ENCODE measurements around the gene TGFBI. TPM values are rescaled to one million over a fixed set of nuclear protein-coding genes. Genes with fewer than 3 reads are reported as not detected.

TGFBI gene
- total RNA-seq, 2 experiments from 2014 or later, result 0.58 to 0.97 TPM

DNA sequence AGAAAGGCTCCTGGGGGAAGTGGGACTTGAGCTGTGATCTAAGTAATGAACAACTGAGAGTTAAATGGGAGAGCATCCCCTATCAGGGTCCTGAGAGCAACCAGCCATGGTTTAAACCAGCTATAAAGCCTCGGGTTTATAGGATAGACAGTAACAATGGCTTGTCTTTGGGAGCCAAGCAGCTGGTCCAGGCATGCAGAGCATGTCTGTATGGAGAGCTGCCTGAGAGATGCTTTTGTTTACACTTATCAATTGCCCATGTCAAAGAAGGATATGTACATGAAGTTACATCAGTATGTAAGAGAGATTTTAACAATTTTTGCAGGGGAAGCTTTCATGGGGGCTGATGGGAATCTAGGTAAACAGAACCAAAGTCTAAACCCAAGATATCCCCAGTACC, 4.4 kb downstream of the TGFBI start:
- no peak for DNase-seq
- ChIA-PET POLR2A (no interaction called here), CTCF (no interaction called here)
- intact Hi-C loops (cut with micrococcal nuclease), result loop anchor here (10.0 kb wide), 1 partner anchor 1702 kb away; the partner anchor contains the start of gene KLHL3
- Mint-ChIP-seq H3K27ac (no peak overlapping the region), H3K36me3 (peaks cover 2% of the 10 kb centered on the region), H3K4me3 (no peak overlapping the region), H3K9me3 (no peaks in the 10 kb centered on the region), H3K27me3 (peaks cover 5% of the 10 kb centered on the region), H3K4me1 (ENCODE audit: low read depth) (peaks cover 25% of the 10 kb centered on the region)

DNA sequence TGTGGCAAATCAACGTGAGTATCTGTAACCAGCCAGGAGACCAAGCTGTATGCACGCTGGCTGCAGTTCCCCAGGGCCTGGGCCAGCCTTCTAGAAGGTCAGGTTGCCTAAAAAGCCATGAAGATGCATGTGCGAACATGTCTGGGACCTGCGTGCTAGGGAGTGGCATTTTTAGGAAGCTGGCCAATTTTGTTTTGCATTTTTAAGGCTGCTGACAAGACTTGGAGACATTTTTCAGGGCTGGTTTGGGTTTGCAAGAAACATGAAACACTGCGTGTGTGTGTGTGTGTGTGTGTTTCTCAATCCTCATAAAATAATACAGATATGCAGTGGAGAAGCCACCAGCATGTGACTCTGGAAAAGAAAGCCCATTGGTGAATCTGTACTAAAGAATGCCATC, 5.1 kb downstream of the TGFBI start:
- ChIA-PET CTCF (no interaction called here), POLR2A (no interaction called here)
- DNase-seq, result no peak
- Mint-ChIP-seq H3K27ac (no peak overlapping the region), H3K4me1 (ENCODE audit: low read depth) (peaks cover 25% of the 10 kb centered on the region), H3K9me3 (no peaks in the 10 kb centered on the region), H3K27me3 (peaks cover 5% of the 10 kb centered on the region), H3K36me3 (peaks cover 2% of the 10 kb centered on the region), H3K4me3 (no peak overlapping the region)
- intact Hi-C loops (cut with micrococcal nuclease), result loop anchor here (10.0 kb wide), 1 partner anchor 1701 kb away; the partner anchor contains the start of gene KLHL3

DNA sequence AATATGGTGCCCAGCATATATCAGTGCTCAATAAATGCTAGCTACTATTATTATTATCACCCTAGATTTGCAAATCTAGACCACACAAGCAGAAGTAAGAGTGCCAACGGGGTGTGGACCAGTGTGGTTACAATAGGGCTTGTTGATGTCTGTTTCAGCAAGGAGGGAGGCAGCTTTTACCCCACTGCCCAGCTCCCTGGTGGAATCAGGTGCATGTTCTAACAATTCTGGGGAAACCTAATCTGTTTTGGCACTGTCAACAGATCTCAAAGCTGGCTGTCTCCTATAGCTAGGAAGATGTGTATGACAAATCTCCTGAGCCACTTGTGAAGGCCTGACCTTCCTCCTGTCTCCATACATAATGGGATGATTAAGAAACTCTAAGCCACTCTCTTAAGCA, 5.7 kb downstream of the TGFBI start:
- no peak for DNase-seq
- Mint-ChIP-seq H3K27me3 (peaks cover 5% of the 10 kb centered on the region), H3K4me1 (ENCODE audit: low read depth) (peaks cover 25% of the 10 kb centered on the region), H3K9me3 (no peaks in the 10 kb centered on the region), H3K4me3 (no peak overlapping the region), H3K27ac (no peak overlapping the region), H3K36me3 (peaks cover 2% of the 10 kb centered on the region)
- CTCF ChIA-PET, result interaction anchor here (0.5 kb wide), 1 partner anchor 142 kb away, joined by 3 read pairs; no protein-coding TSS in a partner anchor
- intact Hi-C loops (cut with micrococcal nuclease), result loop anchor here (10.0 kb wide), 1 partner anchor 1700 kb away; the partner anchor contains the start of gene KLHL3
- POLR2A ChIA-PET, result no interaction called here

DNA sequence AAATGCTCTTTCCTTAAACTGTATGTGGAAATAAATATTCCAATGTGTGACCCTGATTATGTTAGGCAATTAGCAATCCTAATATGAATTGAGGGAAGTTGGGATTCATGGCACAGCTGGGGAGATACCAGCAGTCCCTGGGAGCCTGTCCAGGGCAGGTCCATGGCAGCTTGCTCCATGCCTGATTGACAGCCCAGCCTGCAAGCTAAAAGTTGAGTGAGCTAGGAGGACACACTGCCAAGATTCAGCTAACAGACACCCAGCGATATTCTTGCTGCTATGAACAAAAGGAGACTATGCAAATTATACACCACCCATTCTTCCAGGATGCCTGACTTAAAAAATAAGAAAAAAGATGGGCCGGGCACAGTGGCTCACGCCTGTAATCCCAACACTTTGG, 6.2 kb downstream of the TGFBI start:
- H3K4me1 Mint-ChIP-seq (ENCODE audit: low read depth), result peaks cover 25% of the 10 kb centered on the region
- intact Hi-C loops (cut with micrococcal nuclease), result loop anchor here (10.0 kb wide), 1 partner anchor 1700 kb away; the partner anchor contains the start of gene KLHL3
- H3K27ac Mint-ChIP-seq, result no peak overlapping the region
- CTCF ChIA-PET, result interaction anchor here (0.5 kb wide), 1 partner anchor 143 kb away, joined by 3 read pairs; no protein-coding TSS in a partner anchor
- H3K4me3 Mint-ChIP-seq, result no peak overlapping the region
- peaks cover 2% of the 10 kb centered on the region for H3K36me3 Mint-ChIP-seq
- POLR2A ChIA-PET, result no interaction called here
- no peaks in the 10 kb centered on the region for H3K9me3 Mint-ChIP-seq
- H3K27me3 Mint-ChIP-seq, result peaks cover 5% of the 10 kb centered on the region
- DNase-seq, result no peak

DNA sequence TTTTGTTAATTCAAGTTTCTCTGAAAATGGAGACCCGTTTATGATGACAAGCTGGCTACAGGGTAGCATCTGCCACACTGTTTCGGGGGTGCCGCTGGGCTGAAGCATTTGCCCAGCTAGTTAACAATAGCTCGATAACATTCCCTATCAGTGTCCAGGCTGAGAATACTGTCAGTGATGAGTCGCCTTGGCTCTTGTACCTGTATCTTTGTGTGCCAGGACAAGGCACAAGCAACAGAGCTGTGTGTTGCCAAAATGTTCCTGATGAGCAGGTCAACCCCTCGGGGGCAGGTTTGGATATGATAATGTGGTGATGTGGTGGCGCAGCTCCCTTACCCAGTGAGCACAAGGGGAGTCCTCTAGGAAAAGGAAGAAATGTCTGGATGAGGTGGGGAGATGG, 7.0 kb downstream of the TGFBI start:
- DNase-seq, result no peak
- intact Hi-C loops (cut with micrococcal nuclease), result loop anchor here (2.0 to 10.0 kb wide), 2 partner anchors 97 to 1699 kb away; partner anchors contain the start of genes KLHL3 and SMAD5
- Mint-ChIP-seq H3K4me3 (no peak overlapping the region), H3K9me3 (no peaks in the 10 kb centered on the region), H3K4me1 (ENCODE audit: low read depth) (peaks cover 25% of the 10 kb centered on the region), H3K27ac (no peak overlapping the region), H3K27me3 (no peaks in the 10 kb centered on the region), H3K36me3 (peaks cover 2% of the 10 kb centered on the region)
- ChIA-PET CTCF (interaction anchor here (1.2 kb wide), 1 partner anchor 46 kb away, joined by 3 read pairs; no protein-coding TSS in a partner anchor), POLR2A (no interaction called here)

DNA sequence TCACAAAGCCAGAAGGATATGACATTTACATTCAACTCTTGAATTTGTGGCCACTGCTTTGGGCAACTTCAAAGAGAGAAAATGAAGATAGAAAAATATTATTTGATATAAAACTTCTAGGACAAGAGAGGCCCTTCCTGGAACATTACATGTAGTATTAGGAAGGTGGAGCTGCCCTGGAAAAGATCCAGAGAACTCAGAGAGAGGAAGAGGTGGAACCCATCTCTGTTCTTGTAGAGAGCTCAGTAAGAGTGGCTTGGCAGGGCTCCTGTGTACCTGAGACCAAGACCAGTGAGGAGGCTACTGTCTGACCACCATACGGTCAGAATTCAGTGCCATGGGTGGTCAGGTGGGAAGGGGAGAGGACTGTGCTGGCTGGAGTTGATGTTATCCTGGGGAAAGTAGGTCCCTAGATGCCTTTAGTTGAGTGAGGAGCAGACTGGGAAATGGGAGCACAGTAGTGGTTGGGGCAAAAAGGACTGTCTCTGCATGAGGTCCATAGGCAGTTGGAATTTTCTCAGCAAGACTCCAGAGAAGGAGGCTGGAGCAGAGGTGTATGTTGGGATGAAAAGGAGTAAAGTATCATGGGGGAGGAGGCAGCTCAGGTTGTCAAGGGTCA, 7.6 kb downstream of the TGFBI start:
- no peaks in the 10 kb centered on the region for H3K27me3 Mint-ChIP-seq
- POLR2A ChIA-PET, result interaction anchor here (2.1 kb wide), 1 partner anchor 145 kb away, joined by 11 read pairs; no protein-coding TSS in a partner anchor

DNA sequence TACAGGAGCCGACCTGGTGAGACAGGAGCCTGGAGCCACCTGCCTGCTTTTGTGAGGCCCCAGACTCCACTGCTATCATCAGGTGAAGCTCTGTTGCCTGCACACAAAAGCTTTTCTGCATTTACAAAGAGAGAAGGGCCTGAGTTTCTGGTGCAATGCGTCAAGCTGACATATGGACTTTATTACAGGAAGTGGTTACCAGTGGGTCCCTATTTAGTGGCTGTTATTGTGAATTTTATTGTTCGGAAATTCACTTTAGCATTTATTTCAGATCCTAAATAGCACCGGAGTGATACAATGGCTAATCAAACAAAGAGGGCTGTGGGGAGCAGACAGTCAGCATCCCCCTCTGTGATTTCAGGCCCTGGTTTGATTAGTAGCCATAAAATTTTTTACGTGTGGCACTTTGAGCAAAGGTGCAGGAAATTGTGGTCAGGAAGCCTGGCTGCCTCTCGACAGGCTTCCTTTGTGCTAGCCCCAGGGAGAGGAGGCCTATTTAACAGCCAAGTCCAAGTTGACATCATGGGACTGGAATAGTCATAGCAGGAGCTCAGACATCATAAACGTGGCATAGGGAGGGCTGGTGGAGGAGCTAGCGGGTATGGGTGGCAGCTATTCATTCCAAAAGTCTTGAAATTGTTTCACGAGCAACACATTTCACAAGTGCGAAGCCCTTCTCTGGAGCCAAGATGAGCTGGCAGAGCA, 8.4 kb downstream of the TGFBI start:
- H3K4me1 Mint-ChIP-seq (ENCODE audit: low read depth), result peaks cover 28% of the 10 kb centered on the region
- CTCF ChIA-PET, result interaction anchor here (0.9 to 1.5 kb wide), 9 partner anchors 20 to 147 kb away, joined by 3 to 8 read pairs (median 4); no protein-coding TSS in a partner anchor
- no peak overlapping the region for H3K4me3 Mint-ChIP-seq
- POLR2A ChIA-PET, result interaction anchor here (1.0 to 2.1 kb wide), 2 partner anchors 9 to 146 kb away, joined by 3 to 11 read pairs; no protein-coding TSS in a partner anchor
- H3K27me3 Mint-ChIP-seq, result no peaks in the 10 kb centered on the region
- peak; percentile 82 for DNase-seq
- intact Hi-C loops (cut with micrococcal nuclease), result loop anchor here (1.0 to 10.0 kb wide), 7 partner anchors 17 to 1698 kb away; partner anchors contain the start of genes KLHL3 and SMAD5
- peak overlapping the region; percentile 71 for H3K27ac Mint-ChIP-seq
- no peaks in the 10 kb centered on the region for H3K9me3 Mint-ChIP-seq
- H3K36me3 Mint-ChIP-seq, result peaks cover 2% of the 10 kb centered on the region

More for the DNA sequence above, 7.6 kb downstream of the TGFBI start:
- H3K4me3 Mint-ChIP-seq, result no peak overlapping the region
- DNase-seq, result no peak
- peaks cover 25% of the 10 kb centered on the region for H3K4me1 Mint-ChIP-seq (ENCODE audit: low read depth)
- peak overlapping the region; percentile 71 for H3K27ac Mint-ChIP-seq
- H3K36me3 Mint-ChIP-seq, result peaks cover 2% of the 10 kb centered on the region
- no peaks in the 10 kb centered on the region for H3K9me3 Mint-ChIP-seq
- intact Hi-C loops (cut with micrococcal nuclease), result loop anchor here (2.0 to 10.0 kb wide), 2 partner anchors 96 to 1698 kb away; partner anchors contain the start of genes KLHL3 and SMAD5
- CTCF ChIA-PET, result interaction anchor here (0.5 to 1.4 kb wide), 6 partner anchors 21 to 145 kb away, joined by 3 to 8 read pairs (median 4); no protein-coding TSS in a partner anchor

DNA sequence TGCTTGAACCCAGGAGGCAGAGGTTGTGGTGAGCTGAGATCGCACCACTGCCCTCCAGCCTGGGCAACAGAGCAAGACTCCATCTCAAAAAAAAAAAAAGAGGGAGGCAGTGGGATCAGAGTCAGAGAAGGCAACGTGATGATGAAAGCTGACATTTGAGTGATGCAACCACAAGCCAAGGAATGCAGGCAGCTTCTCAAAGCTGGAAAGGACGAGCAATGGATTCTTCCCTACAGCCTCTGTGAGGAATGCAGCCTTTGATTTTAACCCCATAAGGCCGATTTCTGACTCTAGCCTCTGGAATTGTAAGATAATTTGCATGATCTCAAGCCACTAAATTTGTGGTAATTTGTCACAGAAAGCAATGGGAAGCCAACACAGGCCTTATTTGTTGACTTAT, 9.8 kb downstream of the TGFBI start:
- Mint-ChIP-seq H3K36me3 (peaks cover 2% of the 10 kb centered on the region), H3K27me3 (no peaks in the 10 kb centered on the region), H3K9me3 (no peaks in the 10 kb centered on the region), H3K4me3 (no peak overlapping the region), H3K27ac (no peak overlapping the region), H3K4me1 (ENCODE audit: low read depth) (peaks cover 40% of the 10 kb centered on the region)
- CTCF ChIA-PET, result interaction anchor here (1.5 kb wide), 1 partner anchor 124 kb away, joined by 5 read pairs; no protein-coding TSS in a partner anchor
- intact Hi-C loops (cut with micrococcal nuclease), result loop anchor here (10.0 kb wide), 1 partner anchor 1696 kb away; the partner anchor contains the start of gene KLHL3
- POLR2A ChIA-PET, result no interaction called here
- DNase-seq, result no peak

DNA sequence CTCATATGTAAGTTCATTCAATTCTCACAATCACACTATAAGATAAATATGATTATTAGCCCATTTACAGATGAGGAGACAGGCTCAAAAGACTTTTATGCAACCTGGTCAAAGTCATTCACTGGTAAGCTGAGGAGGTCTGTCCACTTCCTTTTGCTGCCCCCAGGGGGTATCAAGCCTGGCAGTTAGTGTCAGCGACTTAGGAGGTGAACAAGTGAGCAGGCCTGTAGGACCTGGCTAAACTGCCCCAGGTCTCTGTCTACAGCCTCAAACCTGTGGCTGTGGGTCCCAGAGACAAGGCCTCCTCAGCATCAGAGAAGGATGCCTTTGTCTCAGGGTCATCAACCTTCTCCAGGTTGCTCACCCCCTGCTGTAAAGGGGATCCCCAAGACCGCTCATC, 10.4 kb downstream of the TGFBI start:
- H3K27me3 Mint-ChIP-seq, result no peaks in the 10 kb centered on the region
- ChIA-PET CTCF (interaction anchor here (1.3 kb wide), 1 partner anchor 62 kb away, joined by 3 read pairs; no protein-coding TSS in a partner anchor), POLR2A (no interaction called here)
- intact Hi-C loops (cut with micrococcal nuclease), result loop anchor here (10.0 kb wide), 1 partner anchor 1696 kb away; the partner anchor contains the start of gene KLHL3
- no peak overlapping the region for H3K27ac Mint-ChIP-seq
- no peak overlapping the region for H3K4me3 Mint-ChIP-seq
- peaks cover 2% of the 10 kb centered on the region for H3K36me3 Mint-ChIP-seq
- no peaks in the 10 kb centered on the region for H3K9me3 Mint-ChIP-seq
- DNase-seq, result no peak
- peaks cover 40% of the 10 kb centered on the region for H3K4me1 Mint-ChIP-seq (ENCODE audit: low read depth)

DNA sequence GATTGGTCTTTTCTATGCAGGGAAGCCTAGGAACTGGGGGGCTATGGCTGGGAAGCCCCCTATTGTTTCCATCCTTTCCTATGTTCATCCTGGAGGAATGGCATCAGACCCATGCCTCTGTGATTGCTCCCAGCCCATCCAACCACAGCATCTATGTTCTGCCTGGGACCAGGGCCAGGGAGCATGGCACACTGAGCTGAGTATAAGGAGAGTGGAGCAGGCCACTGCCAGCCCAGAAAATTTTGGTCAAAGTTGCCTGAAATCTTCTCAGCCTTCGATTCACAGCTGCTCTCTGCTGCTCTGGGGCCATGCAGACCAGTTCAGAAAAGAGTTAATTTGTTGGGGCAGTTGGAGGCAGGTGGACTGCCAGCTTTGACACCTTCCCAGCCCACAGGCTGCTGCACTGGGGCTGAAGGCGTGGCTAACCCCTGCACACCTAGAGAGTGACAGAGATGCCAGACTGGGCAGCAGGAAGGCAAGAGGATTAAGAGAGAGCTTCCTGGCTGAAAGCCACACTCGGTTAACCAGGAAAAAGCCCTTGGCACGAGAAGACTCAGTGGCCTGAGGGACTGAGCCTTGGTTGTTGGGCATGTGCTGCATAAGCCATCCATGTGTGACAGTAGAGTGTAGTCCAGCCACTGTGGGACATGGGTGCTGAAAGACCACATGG, 12.1 kb downstream of the TGFBI start:
- POLR2A ChIA-PET, result no interaction called here
- Mint-ChIP-seq H3K27ac (no peak overlapping the region), H3K27me3 (no peaks in the 10 kb centered on the region), H3K9me3 (no peaks in the 10 kb centered on the region), H3K36me3 (peaks cover 2% of the 10 kb centered on the region), H3K4me1 (ENCODE audit: low read depth) (peaks cover 37% of the 10 kb centered on the region), H3K4me3 (no peak overlapping the region)
- intact Hi-C loops (cut with micrococcal nuclease), result no loop called here
- DNase-seq, result no peak
- CTCF ChIA-PET, result no interaction called here

DNA sequence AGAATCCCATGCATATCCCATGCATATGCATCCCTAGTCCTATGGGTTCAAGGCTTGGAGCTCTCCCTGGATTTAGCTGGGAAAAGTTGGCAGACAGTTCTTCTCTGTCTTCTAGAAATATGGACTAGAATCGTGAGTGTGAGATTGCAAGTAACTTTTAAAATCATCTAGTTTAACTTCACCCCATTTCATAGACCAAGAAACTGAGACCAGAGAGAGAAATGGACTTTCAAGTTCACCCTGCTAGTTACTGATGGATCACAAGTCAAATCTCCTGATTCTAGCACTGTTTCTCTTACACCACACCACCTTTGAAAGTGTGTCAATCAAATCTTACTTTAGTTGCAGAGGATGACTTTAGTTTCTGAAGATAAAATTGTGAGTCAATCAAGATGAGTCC, 13.4 kb downstream of the TGFBI start:
- Mint-ChIP-seq H3K36me3 (peaks cover 2% of the 10 kb centered on the region), H3K9me3 (no peaks in the 10 kb centered on the region), H3K4me1 (ENCODE audit: low read depth) (peaks cover 25% of the 10 kb centered on the region), H3K27ac (no peak overlapping the region), H3K27me3 (no peaks in the 10 kb centered on the region), H3K4me3 (no peak overlapping the region)
- CTCF ChIA-PET, result no interaction called here
- DNase-seq, result no peak
- intact Hi-C loops (cut with micrococcal nuclease), result no loop called here
- POLR2A ChIA-PET, result interaction anchor here (1.4 kb wide), 1 partner anchor 151 kb away, joined by 5 read pairs; no protein-coding TSS in a partner anchor
